Fibroblast of lung (primary cell): ENCODE data around the gene PCDHA8.
"Not testable (repeated sequence)": the region's sequence is repeated elsewhere in the genome, so short reads cannot be mapped to it uniquely, and the experiment has no call there.

ENCODE experiments used
- CTCF ChIP-seq, 2 donors: IDR thresholded peaks in 1 of 2; conservative IDR thresholded peaks in 1 of 2; 1 replicate in 1 of 2; 2 replicates in 1 of 2; pipeline ENCODE4 v1.5.1; 2011 to 2012; ENCODE audit warnings: low read length in 2 of 2, control low read depth in 1 of 2, inconsistent platforms in 1 of 2, low read depth in 1 of 2, mild to moderate bottlenecking in 1 of 2
- EZH2 ChIP-seq: IDR thresholded peaks from 2 replicates; pipeline ENCODE4 v1.5.1; 2012; ENCODE audit warnings: low read length, control low read depth, mild to moderate bottlenecking; ENCODE audit errors: missing control alignments

- TF ChIP-seq CTCF (conservative IDR thresholded peaks at IDR 0.05 in 1 of 2, IDR thresholded peaks at IDR 0.05 in 1 of 2; ENCODE audit: low read depth in 1 of 2, low read length in 2 of 2); EZH2: not testable (repeated sequence)
Measured at GRCh38 chr5:140849831-140850634, 9.0 kb downstream of the PCDHA8 start.
